Measurements from ENCODE around the gene TMEM176B. TPM values are rescaled to one million over a fixed set of nuclear protein-coding genes. Genes with fewer than 3 reads are reported as not detected.

The TMEM176B gene
- total and polyA plus RNA-seq, 2 donors (not counting 3 experiments of a cell fraction or from before 2014, with no cell fraction given), result 0.23 TPM; not detected in 1

DNA sequence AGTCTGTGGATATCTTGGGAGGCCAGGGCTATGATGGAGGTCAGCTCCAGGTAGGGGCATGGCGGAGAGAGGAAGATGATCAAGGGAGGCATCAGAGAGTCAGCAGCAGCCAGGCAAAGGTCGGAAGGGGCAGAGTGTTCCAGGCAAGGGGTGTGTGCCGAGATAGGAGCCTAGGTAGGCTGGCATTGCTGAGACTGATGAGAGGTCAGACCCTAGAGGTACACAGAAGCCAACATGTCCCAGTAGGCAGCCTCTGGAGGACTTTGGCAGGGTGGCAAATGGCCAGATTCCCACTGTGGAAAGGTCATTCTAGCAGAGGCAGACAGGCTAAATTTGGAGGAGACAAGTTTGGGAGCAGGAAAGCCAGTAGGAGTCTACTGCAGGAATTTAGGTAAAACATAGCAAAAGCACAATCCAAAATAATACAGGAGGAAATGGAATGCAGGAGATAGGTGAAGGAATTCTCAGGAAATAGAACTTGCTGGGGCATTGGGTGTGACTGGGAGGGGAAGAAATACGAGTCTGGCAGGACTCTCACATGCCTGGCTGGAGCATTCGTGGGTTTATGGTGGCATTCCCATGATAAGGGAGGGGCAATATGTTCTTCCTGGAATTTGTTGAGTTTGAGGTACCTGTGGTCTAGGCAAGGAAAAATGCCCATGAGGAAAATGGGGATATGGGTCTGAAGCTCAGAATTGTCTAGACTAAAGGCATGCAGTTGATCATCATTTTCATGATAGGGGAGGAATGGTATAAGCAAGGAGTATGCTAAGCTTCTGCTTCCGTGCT lies 26.1 kb upstream of the TMEM176B start:
- no TSS peak for BruUV-seq (replicated peaks)
- dilution Hi-C loops (cut with MboI; ENCODE audit: extremely low pct_ligation_motif_present, low sequenced_read_pairs), result no loop called here
- Histone ChIP-seq H3K27me3 (ENCODE audit: control insufficient read depth in 2 of 2, insufficient read depth in 2 of 2, low read length in 2 of 2) (peaks cover 3 to 15% of the 10 kb centered on the region in 2 experiments), H3K27ac (ENCODE audit: insufficient read depth, low read depth, low read length) (no peak overlapping the region), H3K9me1 (replicated peaks; ENCODE audit: control insufficient read depth, extremely low read depth, insufficient read depth, low read length) (no peaks in the 10 kb centered on the region), H4K20me1 (replicated peaks; ENCODE audit: control insufficient read depth, extremely low read depth, insufficient read depth, low read length) (no peaks in the 10 kb centered on the region), H3K4me1 (ENCODE audit: control insufficient read depth, extremely low read depth, insufficient read depth, low read length) (no peaks in the 10 kb centered on the region), H3K36me3 (ENCODE audit: control insufficient read depth in 2 of 2, extremely low read depth in 1 of 2, insufficient read depth in 2 of 2, low read length in 2 of 2) (no peaks in the 10 kb centered on the region), H2AFZ (ENCODE audit: low read depth, low read length) (no peak overlapping the region), H3K9me3 (replicated peaks; ENCODE audit: control insufficient read depth, insufficient read depth, low read length) (no peaks in the 10 kb centered on the region), H3K4me2 (ENCODE audit: insufficient read depth, low read length) (no peak overlapping the region), H3K9ac (replicated peaks; ENCODE audit: extremely low read depth, insufficient read depth, low read length) (no peak overlapping the region), H3K79me2 (ENCODE audit: control insufficient read depth, insufficient read depth, low read length) (no peaks in the 10 kb centered on the region), H3K4me3 (replicated peaks in 1 of 3; ENCODE audit: insufficient read depth in 1 of 3, low read depth in 1 of 3, low read length in 3 of 3) (no peak overlapping the region)
- DNase-seq (ENCODE audit: low read depth, low spot score) (no peak), FAIRE-seq (no peak)
- CTCF ChIA-PET, result interaction anchor here (1.7 kb wide), 1 partner anchor 50 kb away, joined by 5 read pairs; no protein-coding TSS in a partner anchor
- intact Hi-C loops (cut with micrococcal nuclease), result no loop called here
- POLR2A ChIA-PET, result no interaction called here
- TF ChIP-seq, protein P1, sequence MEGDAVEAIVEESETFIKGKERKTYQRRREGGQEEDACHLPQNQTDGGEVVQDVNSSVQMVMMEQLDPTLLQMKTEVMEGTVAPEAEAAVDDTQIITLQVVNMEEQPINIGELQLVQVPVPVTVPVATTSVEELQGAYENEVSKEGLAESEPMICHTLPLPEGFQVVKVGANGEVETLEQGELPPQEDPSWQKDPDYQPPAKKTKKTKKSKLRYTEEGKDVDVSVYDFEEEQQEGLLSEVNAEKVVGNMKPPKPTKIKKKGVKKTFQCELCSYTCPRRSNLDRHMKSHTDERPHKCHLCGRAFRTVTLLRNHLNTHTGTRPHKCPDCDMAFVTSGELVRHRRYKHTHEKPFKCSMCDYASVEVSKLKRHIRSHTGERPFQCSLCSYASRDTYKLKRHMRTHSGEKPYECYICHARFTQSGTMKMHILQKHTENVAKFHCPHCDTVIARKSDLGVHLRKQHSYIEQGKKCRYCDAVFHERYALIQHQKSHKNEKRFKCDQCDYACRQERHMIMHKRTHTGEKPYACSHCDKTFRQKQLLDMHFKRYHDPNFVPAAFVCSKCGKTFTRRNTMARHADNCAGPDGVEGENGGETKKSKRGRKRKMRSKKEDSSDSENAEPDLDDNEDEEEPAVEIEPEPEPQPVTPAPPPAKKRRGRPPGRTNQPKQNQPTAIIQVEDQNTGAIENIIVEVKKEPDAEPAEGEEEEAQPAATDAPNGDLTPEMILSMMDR (IDR thresholded peaks at IDR 0.05; ENCODE audit: extremely low read depth in 1 of 2, insufficient read depth in 1 of 2, low read depth in 1 of 2, low read length in 2 of 2), result no peak
- TF ChIP-seq MYC (IDR thresholded peaks at IDR 0.05; ENCODE audit: low read depth, low read length), result no peak
- no peak for TF ChIP-seq JUN (IDR thresholded peaks at IDR 0.05; ENCODE audit: borderline replicate concordance, insufficient read depth, insufficient read length, low read depth)
- TF ChIP-seq EZH2 (IDR thresholded peaks at IDR 0.05; ENCODE audit: borderline replicate concordance, low read depth, low read length, severe bottlenecking), result no peak
- TF ChIP-seq, protein P2, sequence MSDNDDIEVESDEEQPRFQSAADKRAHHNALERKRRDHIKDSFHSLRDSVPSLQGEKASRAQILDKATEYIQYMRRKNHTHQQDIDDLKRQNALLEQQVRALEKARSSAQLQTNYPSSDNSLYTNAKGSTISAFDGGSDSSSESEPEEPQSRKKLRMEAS (IDR thresholded peaks at IDR 0.05; ENCODE audit: insufficient read depth, insufficient read length), result no peak
- TF ChIP-seq GATA2 (IDR thresholded peaks at IDR 0.05; ENCODE audit: insufficient read depth, insufficient read length, low read depth, low read length), result no peak
- TF ChIP-seq POLR2AphosphoS5 (IDR thresholded peaks at IDR 0.05; ENCODE audit: insufficient read depth, low read depth, low read length), result no peak
- no peak for TF ChIP-seq FOS (IDR thresholded peaks at IDR 0.05; ENCODE audit: borderline replicate concordance, insufficient read depth, low read length)
- no peak for TF ChIP-seq POLR2A (IDR thresholded peaks at IDR 0.05; ENCODE audit: low read depth, low read length)
